MM.1S (cell line): ENCODE measurements around the gene DDX10.

ENCODE experiments used
- DNase-seq: peaks from one replicate; pipeline ENCODE4 v3.0.0-alpha.2; 2015
- H2AFZ ChIP-seq: fragments of 300-600 bp; sonication (generic); 2 replicates; pipeline ENCODE4 v1.6.0; 2016; ENCODE audit warnings: antibody characterized with exemption, low read length
- H3F3A ChIP-seq: fragments of 300-600 bp; sonication (generic); 2 replicates; pipeline ENCODE4 v1.6.1; 2016; ENCODE audit warnings: mild to moderate bottlenecking, antibody characterized with exemption, low read length, moderate library complexity, mixed read lengths; ENCODE audit not compliant: insufficient read depth
- H3K27ac ChIP-seq: fragments of 300-600 bp; sonication (generic); 2 replicates; pipeline ENCODE4 v1.5.1; 2016; ENCODE audit warnings: mild to moderate bottlenecking, low read length
- H3K27me3 ChIP-seq: fragments of 300-600 bp; sonication (generic); replicated peaks from 2 replicates; pipeline ENCODE4 v1.6.0; 2016; ENCODE audit warnings: low read length; ENCODE audit not compliant: insufficient read depth
- H3K36me3 ChIP-seq: fragments of 300-600 bp; sonication (generic); replicated peaks from 2 replicates; pipeline ENCODE4 v1.6.1; 2016; ENCODE audit warnings: mild to moderate bottlenecking, low read length, mixed read lengths; ENCODE audit not compliant: insufficient read depth
- H3K4me1 ChIP-seq: fragments of 300-600 bp; sonication (generic); 2 replicates; pipeline ENCODE4 v1.6.1; 2016; ENCODE audit warnings: low read length, mixed read lengths
- H3K4me2 ChIP-seq: fragments of 300-600 bp; sonication (generic); 2 replicates; pipeline ENCODE4 v1.6.0; 2016; ENCODE audit warnings: low read depth, low read length
- H3K4me3 ChIP-seq: fragments of 300-600 bp; sonication (generic); 2 replicates; pipeline ENCODE4 v1.5.1; 2016; ENCODE audit warnings: low read length, mixed read lengths
- H3K79me2 ChIP-seq: fragments of 300-600 bp; sonication (generic); 2 replicates; pipeline ENCODE4 v1.6.1; 2016; ENCODE audit warnings: mixed run types, low read length, mixed read lengths
- H3K9ac ChIP-seq: fragments of 300-600 bp; sonication (generic); 2 replicates; pipeline ENCODE4 v1.6.1; 2016; ENCODE audit warnings: low read length, mixed read lengths
- H3K9me2 ChIP-seq: fragments of 300-600 bp; sonication (generic); replicated peaks from 2 replicates; pipeline ENCODE4 v1.6.1; 2016; ENCODE audit warnings: mild to moderate bottlenecking, low read length, mixed read lengths; ENCODE audit not compliant: insufficient read depth
- H3K9me3 ChIP-seq: fragments of 300-600 bp; sonication (generic); replicated peaks from 2 replicates; pipeline ENCODE4 v1.6.1; 2016; ENCODE audit warnings: mild to moderate bottlenecking, low read length, mixed read lengths; ENCODE audit not compliant: insufficient read depth
- H4K20me1 ChIP-seq: fragments of 300-600 bp; sonication (generic); 2 replicates; pipeline ENCODE4 v1.6.1; 2016; ENCODE audit warnings: mild to moderate bottlenecking, low read length, moderate library complexity, mixed read lengths; ENCODE audit not compliant: insufficient read depth
- EZH2 ChIP-seq: fragments of 300-600 bp; sonication (generic); optimal IDR thresholded peaks from 2 replicates; pipeline ENCODE3; 2017; ENCODE audit warnings: low read depth, mild to moderate bottlenecking, antibody characterized with exemption, low read length, mixed read lengths
- EZH2phosphoT487 ChIP-seq: fragments of 300-600 bp; sonication (generic); IDR thresholded peaks from 2 replicates; pipeline ENCODE4 v1.6.1; 2018; ENCODE audit warnings: antibody characterized with exemption, low read length
- TF ChIP-seq, protein P1 (sequence below): fragments of 300-600 bp; sonication (generic); IDR thresholded peaks from 2 replicates; pipeline ENCODE4 v1.5.1; 2016; ENCODE audit warnings: antibody characterized with exemption, low read length, mixed read lengths

The DDX10 gene

GRCh38 chr11:108748968-108749367 is 84.1 kb downstream of the DDX10 start:
- no peak overlapping the region for H3K4me3 ChIP-seq
- no peaks in the 10 kb centered on the region for H3K4me1 ChIP-seq
- no peak overlapping the region for H2AFZ ChIP-seq
- DNase-seq, result no peak
- TF ChIP-seq, protein P1, sequence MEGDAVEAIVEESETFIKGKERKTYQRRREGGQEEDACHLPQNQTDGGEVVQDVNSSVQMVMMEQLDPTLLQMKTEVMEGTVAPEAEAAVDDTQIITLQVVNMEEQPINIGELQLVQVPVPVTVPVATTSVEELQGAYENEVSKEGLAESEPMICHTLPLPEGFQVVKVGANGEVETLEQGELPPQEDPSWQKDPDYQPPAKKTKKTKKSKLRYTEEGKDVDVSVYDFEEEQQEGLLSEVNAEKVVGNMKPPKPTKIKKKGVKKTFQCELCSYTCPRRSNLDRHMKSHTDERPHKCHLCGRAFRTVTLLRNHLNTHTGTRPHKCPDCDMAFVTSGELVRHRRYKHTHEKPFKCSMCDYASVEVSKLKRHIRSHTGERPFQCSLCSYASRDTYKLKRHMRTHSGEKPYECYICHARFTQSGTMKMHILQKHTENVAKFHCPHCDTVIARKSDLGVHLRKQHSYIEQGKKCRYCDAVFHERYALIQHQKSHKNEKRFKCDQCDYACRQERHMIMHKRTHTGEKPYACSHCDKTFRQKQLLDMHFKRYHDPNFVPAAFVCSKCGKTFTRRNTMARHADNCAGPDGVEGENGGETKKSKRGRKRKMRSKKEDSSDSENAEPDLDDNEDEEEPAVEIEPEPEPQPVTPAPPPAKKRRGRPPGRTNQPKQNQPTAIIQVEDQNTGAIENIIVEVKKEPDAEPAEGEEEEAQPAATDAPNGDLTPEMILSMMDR, result no peak
- TF ChIP-seq EZH2, result no peak
- no peak for TF ChIP-seq EZH2phosphoT487
- peaks cover 15% of the 10 kb centered on the region; the same call in 1 of the 2 replicates for H3K79me2 ChIP-seq
- H3K27ac ChIP-seq, result no peak overlapping the region
- H3K9ac ChIP-seq, result no peak overlapping the region
- no peaks in the 10 kb centered on the region for H3K36me3 ChIP-seq
- H3K9me3 ChIP-seq, result no peaks in the 10 kb centered on the region
- H3K4me2 ChIP-seq, result no peak overlapping the region
- no peaks in the 10 kb centered on the region for H3K27me3 ChIP-seq
- no peaks in the 10 kb centered on the region for H3F3A ChIP-seq
- H4K20me1 ChIP-seq, result no peaks in the 10 kb centered on the region
- H3K9me2 ChIP-seq, result no peaks in the 10 kb centered on the region

GRCh38 chr11:108751444-108751843 is 86.6 kb downstream of the DDX10 start:
- DNase-seq, result no peak
- no peaks in the 10 kb centered on the region for H3K9me3 ChIP-seq
- H3F3A ChIP-seq, result no peaks in the 10 kb centered on the region
- no peaks in the 10 kb centered on the region for H3K9me2 ChIP-seq
- no peak overlapping the region for H2AFZ ChIP-seq
- no peak overlapping the region for H3K4me3 ChIP-seq
- no peaks in the 10 kb centered on the region for H3K36me3 ChIP-seq
- H3K4me1 ChIP-seq, result no peaks in the 10 kb centered on the region
- no peak overlapping the region for H3K27ac ChIP-seq
- H4K20me1 ChIP-seq, result no peaks in the 10 kb centered on the region
- H3K9ac ChIP-seq, result no peak overlapping the region
- H3K4me2 ChIP-seq, result no peak overlapping the region
- TF ChIP-seq EZH2phosphoT487 (no peak), EZH2 (no peak)
- TF ChIP-seq, protein P1, result no peak
- H3K27me3 ChIP-seq, result no peaks in the 10 kb centered on the region
- peaks cover 25% of the 10 kb centered on the region for H3K79me2 ChIP-seq

- no peak overlapping the region for H3K4me2 ChIP-seq
- H3K79me2 ChIP-seq, result peaks cover 25% of the 10 kb centered on the region
- no peak overlapping the region for H3K4me3 ChIP-seq
- no peaks in the 10 kb centered on the region for H3K9me2 ChIP-seq
- no peak overlapping the region for H3K27ac ChIP-seq
- no peaks in the 10 kb centered on the region for H3F3A ChIP-seq
- no peaks in the 10 kb centered on the region for H3K36me3 ChIP-seq
- no peak overlapping the region for H2AFZ ChIP-seq
- no peak overlapping the region for H3K9ac ChIP-seq
- H3K9me3 ChIP-seq, result no peaks in the 10 kb centered on the region
- no peaks in the 10 kb centered on the region for H4K20me1 ChIP-seq
- TF ChIP-seq, protein P1, result no peak
- TF ChIP-seq EZH2phosphoT487, result no peak
- no peak for TF ChIP-seq EZH2
- no peaks in the 10 kb centered on the region for H3K27me3 ChIP-seq
- no peak for DNase-seq
- H3K4me1 ChIP-seq, result no peaks in the 10 kb centered on the region
Observed at GRCh38 chr11:108752297-108752751, 87.5 kb downstream of the DDX10 start.
